ENCODE results near the gene GNG7.

Gene GNG7

DNA sequence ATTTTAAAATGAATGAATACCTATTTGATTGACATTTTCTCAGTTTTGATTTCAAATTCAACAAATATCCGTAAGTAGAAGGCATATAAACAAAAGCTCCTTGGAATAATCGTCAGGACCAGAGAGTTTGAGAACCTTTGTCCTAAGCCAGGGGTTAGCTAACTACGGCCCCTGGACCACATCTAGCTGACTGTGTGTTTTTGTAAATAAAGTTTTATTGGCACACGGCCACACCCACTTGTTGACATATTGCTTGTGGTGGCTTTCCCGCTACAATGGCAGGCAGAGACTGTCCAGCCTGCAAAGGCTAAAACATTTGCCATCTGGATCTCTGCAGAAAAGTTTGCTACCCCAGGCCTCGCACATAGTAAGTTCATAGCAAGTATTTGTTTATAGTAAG is 83.4 kb downstream of the GNG7 start:
- Histone ChIP-seq H3K36me3 (replicated peaks; ENCODE audit: insufficient read depth, low read length) (no peaks in the 10 kb centered on the region), H3K79me2 (ENCODE audit: low read length) (peaks cover 31% of the 10 kb centered on the region), H3K4me1 (ENCODE audit: low read length) (peaks cover 31% of the 10 kb centered on the region), H3K9me2 (replicated peaks; ENCODE audit: insufficient read depth, low read length) (no peaks in the 10 kb centered on the region), H3K9ac (ENCODE audit: low read length) (peak overlapping the region; percentile 28; the same call in 1 of the 2 replicates), H3K4me3 (ENCODE audit: low read length) (no peak overlapping the region), H3K9me3 (replicated peaks; ENCODE audit: insufficient read depth, low read length) (no peaks in the 10 kb centered on the region), H3K4me2 (ENCODE audit: low read depth, low read length) (peak overlapping the region; percentile 20; the same call in 1 of the 2 replicates), H3F3A (ENCODE audit: insufficient read depth, low read length) (peaks cover 41% of the 10 kb centered on the region), H3K27me3 (replicated peaks; ENCODE audit: insufficient read depth, low read length) (no peaks in the 10 kb centered on the region), H3K27ac (ENCODE audit: low read length) (peak overlapping the region; percentile 94; the same call in 1 of the 2 replicates), H4K20me1 (ENCODE audit: insufficient read depth, low read length) (no peaks in the 10 kb centered on the region), H2AFZ (ENCODE audit: low read length) (no peak overlapping the region)
- no peak for DNase-seq
- TF ChIP-seq EZH2 (optimal IDR thresholded peaks at IDR 0.05; ENCODE audit: low read depth, low read length) (no peak), EZH2phosphoT487 (IDR thresholded peaks at IDR 0.05; ENCODE audit: low read length) (no peak)
- TF ChIP-seq, protein P1, sequence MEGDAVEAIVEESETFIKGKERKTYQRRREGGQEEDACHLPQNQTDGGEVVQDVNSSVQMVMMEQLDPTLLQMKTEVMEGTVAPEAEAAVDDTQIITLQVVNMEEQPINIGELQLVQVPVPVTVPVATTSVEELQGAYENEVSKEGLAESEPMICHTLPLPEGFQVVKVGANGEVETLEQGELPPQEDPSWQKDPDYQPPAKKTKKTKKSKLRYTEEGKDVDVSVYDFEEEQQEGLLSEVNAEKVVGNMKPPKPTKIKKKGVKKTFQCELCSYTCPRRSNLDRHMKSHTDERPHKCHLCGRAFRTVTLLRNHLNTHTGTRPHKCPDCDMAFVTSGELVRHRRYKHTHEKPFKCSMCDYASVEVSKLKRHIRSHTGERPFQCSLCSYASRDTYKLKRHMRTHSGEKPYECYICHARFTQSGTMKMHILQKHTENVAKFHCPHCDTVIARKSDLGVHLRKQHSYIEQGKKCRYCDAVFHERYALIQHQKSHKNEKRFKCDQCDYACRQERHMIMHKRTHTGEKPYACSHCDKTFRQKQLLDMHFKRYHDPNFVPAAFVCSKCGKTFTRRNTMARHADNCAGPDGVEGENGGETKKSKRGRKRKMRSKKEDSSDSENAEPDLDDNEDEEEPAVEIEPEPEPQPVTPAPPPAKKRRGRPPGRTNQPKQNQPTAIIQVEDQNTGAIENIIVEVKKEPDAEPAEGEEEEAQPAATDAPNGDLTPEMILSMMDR (IDR thresholded peaks at IDR 0.05; ENCODE audit: low read length), result no peak

DNA sequence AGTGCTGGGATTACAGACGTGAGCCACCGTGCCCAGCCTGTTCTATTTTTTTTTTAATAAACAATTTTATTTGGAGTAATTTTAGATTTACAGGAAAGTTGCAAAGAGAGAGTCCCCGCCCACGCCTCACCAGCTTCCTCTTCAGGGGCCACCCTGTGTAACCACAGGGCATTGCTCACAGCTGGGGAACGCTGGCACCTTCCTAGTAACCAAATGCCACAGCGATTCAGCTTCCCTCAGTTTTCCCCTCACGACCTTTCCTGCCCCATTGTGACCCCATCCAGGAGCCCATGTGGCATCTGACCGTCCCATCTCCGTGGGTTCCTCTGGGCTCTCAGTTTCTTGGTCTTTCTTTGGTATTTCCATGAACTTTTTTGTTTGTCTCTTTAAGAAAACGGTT is 83.9 kb downstream of the GNG7 start:
- Histone ChIP-seq H3K9ac (ENCODE audit: low read length) (peak overlapping the region; percentile 28; the same call in 1 of the 2 replicates), H3K27ac (ENCODE audit: low read length) (peak overlapping the region; percentile 94; the same call in 1 of the 2 replicates)

DNA sequence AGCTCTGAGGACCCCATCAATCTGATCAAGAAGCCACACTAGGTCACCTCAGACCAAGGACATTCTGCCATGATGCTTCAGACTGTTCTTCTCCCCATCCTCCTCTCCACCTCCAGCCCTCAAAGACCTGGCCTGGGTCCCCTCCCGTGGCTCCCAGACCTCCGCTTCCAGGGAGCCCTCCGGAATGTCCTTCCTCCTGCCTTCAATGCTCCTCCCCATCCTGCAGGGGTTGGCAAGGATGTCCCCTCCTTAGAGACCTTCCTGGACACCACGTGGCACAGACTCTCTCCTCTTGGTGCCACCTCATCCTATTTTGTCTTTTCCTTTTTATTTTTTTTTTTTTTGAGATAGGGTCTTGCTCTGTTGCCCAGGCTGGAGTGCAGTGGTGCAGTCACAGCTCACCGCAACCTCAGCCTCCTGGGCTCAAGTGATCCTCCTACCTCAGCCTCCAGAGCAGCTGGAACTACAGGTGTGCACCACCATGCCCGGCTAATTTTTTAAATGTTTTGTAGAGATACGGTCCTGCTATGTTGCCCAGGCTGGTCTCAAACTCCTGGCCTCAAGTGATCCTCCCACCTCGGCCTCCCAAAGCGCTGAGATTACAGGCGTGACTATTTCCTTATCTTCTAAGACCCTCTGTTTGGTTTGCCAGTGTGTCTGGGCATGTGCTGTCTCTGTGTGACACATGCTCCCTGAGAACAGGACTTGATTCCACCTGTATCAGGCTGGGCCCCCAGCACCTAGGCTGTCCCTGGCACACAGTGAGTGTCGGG is 84.9 kb downstream of the GNG7 start:
- no peaks in the 10 kb centered on the region for H3K27me3 ChIP-seq (replicated peaks; ENCODE audit: insufficient read depth, low read length)
- no peak overlapping the region for H3K9ac ChIP-seq (ENCODE audit: low read length)
- no peak overlapping the region for H2AFZ ChIP-seq (ENCODE audit: low read length)
- TF ChIP-seq EZH2 (optimal IDR thresholded peaks at IDR 0.05; ENCODE audit: low read depth, low read length), result no peak
- TF ChIP-seq, protein P1 (IDR thresholded peaks at IDR 0.05; ENCODE audit: low read length), result no peak
- no peak for TF ChIP-seq EZH2phosphoT487 (IDR thresholded peaks at IDR 0.05; ENCODE audit: low read length)
- peaks cover 34% of the 10 kb centered on the region for H3F3A ChIP-seq (ENCODE audit: insufficient read depth, low read length)
- H3K9me3 ChIP-seq (replicated peaks; ENCODE audit: insufficient read depth, low read length), result no peaks in the 10 kb centered on the region
- peaks cover 44% of the 10 kb centered on the region for H3K4me1 ChIP-seq (ENCODE audit: low read length)
- no peaks in the 10 kb centered on the region for H4K20me1 ChIP-seq (ENCODE audit: insufficient read depth, low read length)
- no peaks in the 10 kb centered on the region for H3K36me3 ChIP-seq (replicated peaks; ENCODE audit: insufficient read depth, low read length)
- no peaks in the 10 kb centered on the region for H3K9me2 ChIP-seq (replicated peaks; ENCODE audit: insufficient read depth, low read length)
- H3K4me3 ChIP-seq (ENCODE audit: low read length), result no peak overlapping the region
- H3K27ac ChIP-seq (ENCODE audit: low read length), result no peak overlapping the region
- H3K4me2 ChIP-seq (ENCODE audit: low read depth, low read length), result no peak overlapping the region
- DNase-seq, result no peak
- H3K79me2 ChIP-seq (ENCODE audit: low read length), result peaks cover 42% of the 10 kb centered on the region

More for the DNA sequence above, 83.9 kb downstream of the GNG7 start:
- Histone ChIP-seq H3K4me3 (ENCODE audit: low read length) (no peak overlapping the region), H3K36me3 (replicated peaks; ENCODE audit: insufficient read depth, low read length) (no peaks in the 10 kb centered on the region), H3K27me3 (replicated peaks; ENCODE audit: insufficient read depth, low read length) (no peaks in the 10 kb centered on the region), H2AFZ (ENCODE audit: low read length) (no peak overlapping the region), H3K4me2 (ENCODE audit: low read depth, low read length) (peak overlapping the region; percentile 20; the same call in 1 of the 2 replicates), H3K4me1 (ENCODE audit: low read length) (peaks cover 36% of the 10 kb centered on the region), H3K9me3 (replicated peaks; ENCODE audit: insufficient read depth, low read length) (no peaks in the 10 kb centered on the region), H4K20me1 (ENCODE audit: insufficient read depth, low read length) (no peaks in the 10 kb centered on the region), H3K9me2 (replicated peaks; ENCODE audit: insufficient read depth, low read length) (no peaks in the 10 kb centered on the region), H3K79me2 (ENCODE audit: low read length) (peaks cover 34% of the 10 kb centered on the region), H3F3A (ENCODE audit: insufficient read depth, low read length) (peaks cover 41% of the 10 kb centered on the region)
- TF ChIP-seq EZH2phosphoT487 (IDR thresholded peaks at IDR 0.05; ENCODE audit: low read length) (no peak), EZH2 (optimal IDR thresholded peaks at IDR 0.05; ENCODE audit: low read depth, low read length) (no peak)
- TF ChIP-seq, protein P1 (IDR thresholded peaks at IDR 0.05; ENCODE audit: low read length), result no peak
- peak; percentile 38 for DNase-seq

All from MM.1S (cell line).